GM04503 (cell line): ENCODE results near the gene AIFM3.

ENCODE experiments used
- DNase-seq: peaks from one replicate; pipeline ENCODE4 v3.0.0-alpha.2; 2012; ENCODE audit warnings: low read depth

The AIFM3 gene

GRCh38 chr22:20976291-20976877 lies 9.3 kb downstream of the AIFM3 start:
- no peak for DNase-seq

DNA sequence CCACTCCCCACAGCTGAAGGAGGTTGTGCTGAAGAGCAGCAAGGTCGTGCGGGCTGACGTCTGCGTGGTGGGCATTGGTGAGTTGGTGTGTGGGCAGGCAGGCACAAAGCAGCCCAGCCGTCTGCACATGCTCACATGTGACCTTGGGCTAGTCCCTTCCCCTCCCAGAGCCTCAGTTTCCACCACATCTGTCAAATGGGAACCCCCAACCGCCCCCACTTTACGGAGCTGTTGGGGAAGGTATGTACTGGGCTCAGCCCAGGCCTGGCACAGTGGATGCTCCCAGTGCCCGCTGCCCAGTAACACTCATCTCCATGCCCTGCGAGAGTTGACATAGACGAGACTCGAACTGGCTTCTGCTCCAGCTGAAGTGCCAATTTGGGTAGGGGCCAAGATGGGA lies 10.0 kb downstream of the AIFM3 start:
- no peak for DNase-seq

DNA sequence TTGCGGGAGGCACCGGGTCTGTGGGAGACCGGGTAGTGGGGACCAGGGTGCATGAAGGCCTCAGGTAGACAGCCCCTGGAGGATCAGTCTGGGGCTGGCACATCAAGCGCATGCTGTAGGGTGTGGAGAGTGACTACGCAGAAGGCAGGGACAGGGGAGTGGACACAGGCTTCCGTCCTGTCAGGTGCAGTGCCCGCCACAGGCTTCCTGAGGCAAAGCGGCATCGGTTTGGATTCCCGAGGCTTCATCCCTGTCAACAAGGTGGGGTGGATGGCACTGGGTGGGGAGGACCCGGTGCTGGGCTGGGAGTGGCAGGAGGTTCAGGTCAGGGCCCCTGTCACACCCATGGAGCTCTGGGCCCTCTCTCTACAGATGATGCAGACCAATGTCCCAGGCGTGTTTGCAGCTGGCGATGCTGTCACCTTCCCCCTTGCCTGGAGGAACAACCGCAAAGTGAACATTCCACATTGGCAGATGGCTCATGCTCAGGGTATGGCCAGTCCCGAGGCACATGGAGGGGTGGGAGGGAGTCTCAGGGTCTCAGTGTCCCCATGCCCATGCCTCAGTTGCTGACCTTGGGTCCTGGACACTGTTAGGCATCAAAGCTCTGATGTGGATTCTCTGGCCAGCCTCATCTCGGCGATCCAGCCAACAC lies 10.6 kb downstream of the AIFM3 start:
- no peak for DNase-seq

- DNase-seq, result no peak
These were observed 11.4 kb downstream of the AIFM3 start for GRCh38 chr22:20978419-20978818.

GRCh38 chr22:20979243-20979809 lies 12.3 kb downstream of the AIFM3 start:
- DNase-seq, result no peak

- DNase-seq, result no peak
These were observed 12.9 kb downstream of the AIFM3 start for GRCh38 chr22:20979940-20980453.

- DNase-seq, result no peak
These were observed 13.5 kb downstream of the AIFM3 start for GRCh38 chr22:20980523-20980922.

- DNase-seq, result no peak
These were observed 14.1 kb downstream of the AIFM3 start for GRCh38 chr22:20980938-20981722.

DNA sequence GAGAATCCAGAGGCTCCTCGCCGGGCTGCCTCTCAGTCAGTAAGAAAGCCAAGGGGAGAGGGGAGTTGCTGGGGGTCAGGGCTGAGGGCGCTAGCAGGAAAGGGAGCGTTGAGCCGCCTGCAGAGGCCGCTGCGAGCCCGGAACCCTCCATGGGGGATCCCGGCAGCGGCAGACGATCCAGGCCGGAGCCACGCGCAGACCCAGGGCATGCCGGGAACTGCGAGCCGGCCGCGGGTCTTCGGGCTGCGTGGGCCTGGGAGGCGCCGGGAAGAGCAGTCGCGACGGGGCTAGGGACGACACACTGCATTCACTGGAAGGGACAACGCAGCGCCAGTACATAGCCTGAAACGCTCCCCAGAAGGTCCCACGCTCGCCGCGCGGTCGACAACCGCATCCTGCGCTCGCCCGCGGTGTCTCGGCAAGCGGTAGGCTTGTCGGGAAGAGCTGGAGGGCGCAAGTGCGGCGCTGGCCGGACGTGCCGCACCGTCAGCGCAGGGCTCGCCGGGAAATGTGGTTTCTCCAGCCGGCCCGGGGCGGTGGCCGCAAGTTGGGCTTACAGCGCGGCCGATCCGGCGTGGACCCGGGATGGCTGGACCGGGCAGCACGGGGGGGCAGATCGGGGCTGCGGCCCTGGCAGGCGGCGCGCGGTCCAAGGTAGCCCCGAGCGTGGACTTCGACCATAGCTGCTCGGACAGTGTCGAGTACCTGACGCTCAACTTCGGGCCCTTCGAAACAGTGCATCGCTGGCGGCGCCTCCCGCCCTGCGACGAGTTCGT lies 14.9 kb downstream of the AIFM3 start, which contains the start of gene LZTR1:
Gene LZTR1 (plus strand): TSS at position 511 of the 776 bp plus-strand sequence. CDS start 75 bp downstream, at position 586.
- DNase-seq, result peak; percentile 37

GRCh38 chr22:20982563-20982882 lies 15.5 kb downstream of the AIFM3 start:
- no peak for DNase-seq

GRCh38 chr22:20983081-20983771 lies 16.2 kb downstream of the AIFM3 start:
- no peak for DNase-seq

DNA sequence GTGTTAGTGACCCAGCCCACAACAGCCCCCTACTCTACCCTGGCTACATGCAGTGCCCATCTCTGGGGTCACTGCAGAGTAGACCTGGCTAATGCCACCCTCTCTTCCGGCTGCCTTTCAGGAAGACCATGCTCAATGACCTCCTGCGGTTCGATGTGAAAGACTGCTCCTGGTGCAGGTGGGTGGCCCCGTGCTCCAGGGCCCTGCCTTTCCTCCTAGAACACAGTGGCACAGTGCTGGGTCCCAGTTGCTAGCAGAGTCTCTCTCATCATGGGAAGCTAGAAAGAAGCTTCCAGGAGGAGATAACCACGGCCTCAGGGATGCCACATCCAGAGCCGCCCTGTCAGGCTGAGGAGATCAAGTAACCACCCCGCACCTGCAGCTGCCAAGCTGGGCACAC lies 18.7 kb downstream of the AIFM3 start:
- DNase-seq, result no peak

DNA sequence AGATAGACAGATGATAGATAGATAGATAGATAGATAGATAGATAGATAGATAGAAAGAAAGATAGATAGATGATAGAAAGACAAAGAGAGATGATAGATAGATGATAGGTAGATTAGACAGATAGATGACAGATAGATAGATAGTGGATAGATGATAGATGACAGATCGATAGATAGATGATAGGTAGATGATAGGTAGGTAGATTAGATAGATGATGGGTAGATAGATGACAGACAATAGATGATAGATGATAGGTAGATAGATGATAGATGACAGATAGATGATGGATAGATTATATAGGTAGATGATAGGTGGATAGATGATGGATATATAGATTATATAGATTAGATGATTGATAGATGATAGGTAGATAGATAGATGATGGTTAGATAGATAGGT lies 19.3 kb downstream of the AIFM3 start:
- no peak for DNase-seq

- no peak for DNase-seq
These were observed 20.3 kb downstream of the AIFM3 start for GRCh38 chr22:20987375-20987774.

DNA sequence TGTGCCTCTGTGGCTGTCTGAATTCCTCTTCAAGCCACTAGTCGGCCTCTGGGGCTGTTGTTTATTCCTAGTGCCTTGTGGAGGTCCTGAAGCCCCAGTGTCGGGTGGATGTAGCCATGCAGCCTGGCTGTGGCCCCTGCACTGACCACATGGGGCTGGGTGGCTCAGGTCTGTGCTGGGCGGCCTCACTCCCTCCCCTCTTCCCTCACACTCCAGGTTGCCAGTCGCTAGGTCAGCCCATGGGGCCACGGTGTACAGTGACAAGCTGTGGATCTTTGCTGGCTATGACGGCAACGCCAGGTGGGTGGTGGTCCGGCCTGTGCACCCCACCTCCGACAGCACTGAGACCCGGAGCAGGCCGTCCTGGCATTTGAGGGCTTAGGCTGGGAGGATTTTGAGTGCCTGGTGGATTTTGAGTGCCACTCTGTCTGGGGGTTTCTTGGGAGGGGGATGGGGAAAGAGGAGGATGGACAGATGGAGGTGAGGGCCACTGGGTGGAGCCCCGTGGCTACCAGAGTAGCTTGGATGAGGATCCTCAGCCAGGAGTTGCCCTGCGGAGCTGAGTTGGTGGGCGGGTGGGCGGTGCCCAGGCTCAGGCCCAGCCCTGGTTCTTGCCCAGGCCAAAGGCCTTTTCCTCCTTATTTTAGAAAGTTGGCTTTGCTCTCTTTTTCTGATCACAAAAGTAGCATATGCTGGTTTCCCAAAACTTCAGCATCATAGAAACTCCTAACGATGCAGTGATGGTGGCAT lies 21.7 kb downstream of the AIFM3 start:
- no peak for DNase-seq

- DNase-seq, result no peak
These were observed 22.5 kb downstream of the AIFM3 start for GRCh38 chr22:20989323-20990138.

DNA sequence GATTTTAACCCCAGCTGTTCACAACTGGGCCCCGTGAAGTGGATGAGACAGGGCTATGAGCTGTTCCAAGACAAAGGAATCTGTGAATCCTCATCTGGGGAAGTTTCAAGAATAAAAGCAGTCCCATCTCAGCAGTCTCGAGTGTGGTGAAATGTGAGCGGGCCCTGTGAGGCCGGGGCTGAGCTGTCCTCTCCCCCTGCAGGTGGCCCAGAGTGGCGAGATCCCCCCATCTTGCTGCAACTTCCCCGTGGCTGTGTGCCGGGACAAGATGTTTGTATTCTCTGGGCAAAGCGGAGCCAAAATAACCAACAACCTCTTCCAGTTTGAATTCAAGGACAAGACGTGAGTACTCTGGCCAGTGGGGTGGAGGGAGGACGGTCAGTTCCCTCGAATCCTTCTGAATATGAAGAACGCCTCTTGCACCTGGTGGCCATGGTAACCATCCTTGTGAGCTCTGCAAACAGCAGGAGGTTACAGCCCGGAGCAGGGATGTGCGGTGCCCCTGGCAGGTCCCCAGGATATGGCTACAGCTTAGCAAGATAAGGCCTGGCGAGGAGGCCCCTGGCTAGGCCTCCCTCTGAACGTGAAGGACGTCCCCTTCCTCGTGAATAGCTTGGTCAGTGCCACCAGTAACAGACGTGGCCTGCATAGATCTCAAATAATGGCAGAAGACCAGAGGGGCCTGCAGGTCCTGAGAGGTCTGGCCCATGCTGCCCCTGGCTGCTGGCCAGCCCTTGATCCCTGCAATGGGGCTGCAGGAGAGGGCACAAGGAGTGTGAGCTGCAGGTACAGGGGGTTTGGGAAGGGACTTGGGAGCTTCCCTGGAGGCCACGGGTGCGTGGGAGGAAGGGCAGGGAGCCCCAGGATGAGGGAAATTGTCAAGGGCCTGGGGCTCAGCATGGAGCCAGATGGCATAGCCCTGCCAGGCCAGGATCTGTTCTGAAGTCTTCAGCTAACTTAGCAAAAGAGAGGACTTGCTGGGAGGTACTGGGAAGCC lies 23.4 kb downstream of the AIFM3 start:
- DNase-seq, result no peak

GRCh38 chr22:20991252-20992055 lies 24.4 kb downstream of the AIFM3 start:
- DNase-seq, result no peak
